Activated CD8-positive, alpha-beta memory T cell treated with anti-CD3 and anti-CD28 coated beads for 24 hours (primary cell): ENCODE measurements around the gene SCAF11.

Experiments used
- DNase-seq: peaks from one replicate; pipeline ENCODE4 v3.0.0-alpha.2; 2020

Gene SCAF11

GRCh38 chr12:45909041-45909713 is 81.2 kb downstream of the SCAF11 start:
- no peak for DNase-seq

- no peak for DNase-seq
Observed at GRCh38 chr12:45907955-45908354, 82.4 kb downstream of the SCAF11 start.

GRCh38 chr12:45898094-45898493 is 92.3 kb downstream of the SCAF11 start:
- no peak for DNase-seq

GRCh38 chr12:45895961-45896360 is 94.4 kb downstream of the SCAF11 start:
- DNase-seq = no peak

GRCh38 chr12:45893240-45893639 is 97.1 kb downstream of the SCAF11 start:
- DNase-seq = no peak

GRCh38 chr12:45890276-45890675 is 100.1 kb downstream of the SCAF11 start:
- DNase-seq = no peak

- no peak for DNase-seq
Observed at GRCh38 chr12:45887544-45887943, 102.8 kb downstream of the SCAF11 start.

- no peak for DNase-seq
Observed at GRCh38 chr12:45886685-45887084, 103.7 kb downstream of the SCAF11 start.

GRCh38 chr12:45883187-45883586 is 107.2 kb downstream of the SCAF11 start:
- no peak for DNase-seq

- DNase-seq = no peak
Observed at GRCh38 chr12:45880533-45880932, 109.8 kb downstream of the SCAF11 start.

GRCh38 chr12:45879363-45879895 is 110.9 kb downstream of the SCAF11 start:
- no peak for DNase-seq

- no peak for DNase-seq
Observed at GRCh38 chr12:45878630-45879255, 111.6 kb downstream of the SCAF11 start.

- no peak for DNase-seq
Observed at GRCh38 chr12:45877069-45877468, 113.3 kb downstream of the SCAF11 start.

GRCh38 chr12:45872446-45872845 is 117.9 kb downstream of the SCAF11 start:
- no peak for DNase-seq
